ENCODE data around the gene GATD1.
A peak's percentile ranks its signal among the peaks of the same experiment; 100 is the strongest.

GATD1 gene

GRCh38 chr11:724778-725386 lies 52.4 kb downstream of the GATD1 start:
- DNase-seq, result no peak

DNA sequence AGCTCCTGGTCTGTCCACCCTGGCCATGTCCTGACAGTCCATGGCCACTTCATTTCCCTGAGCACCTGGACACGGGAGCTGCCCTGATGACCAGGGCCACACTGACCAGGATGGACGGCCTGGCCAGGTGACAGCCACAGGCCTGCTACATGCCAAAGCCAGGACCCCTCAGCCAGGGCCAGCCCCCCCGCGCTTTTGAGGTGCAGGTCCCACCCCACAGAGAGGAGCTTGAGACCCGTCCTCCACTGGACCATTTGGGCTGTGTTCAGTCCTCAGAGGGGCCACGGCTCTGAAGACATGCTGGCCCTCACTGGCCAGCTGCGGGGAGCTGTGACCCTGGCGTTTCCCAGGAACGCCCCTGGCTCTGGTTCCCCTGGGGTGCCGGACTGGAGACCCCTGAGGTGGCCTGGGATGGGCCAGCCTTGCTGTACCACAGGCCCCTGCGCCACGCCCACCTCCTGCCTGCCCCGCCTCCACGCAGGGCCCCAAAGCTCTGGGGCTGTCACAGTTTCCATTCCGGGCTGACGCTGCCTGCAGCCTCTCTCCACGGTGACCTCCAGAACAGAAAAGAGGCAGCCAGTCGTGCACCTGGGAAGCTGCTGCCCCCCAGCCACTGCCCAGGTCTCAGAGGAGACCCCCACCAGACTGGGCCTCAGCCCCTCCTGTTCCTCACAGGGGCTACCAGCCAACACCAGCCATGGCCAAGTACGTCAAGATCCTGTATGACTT lies 53.1 kb downstream of the GATD1 start:
- peak; percentile 57 for DNase-seq

GRCh38 chr11:723120-723883 lies 54.0 kb downstream of the GATD1 start:
- DNase-seq, result peak; percentile 47

DNA sequence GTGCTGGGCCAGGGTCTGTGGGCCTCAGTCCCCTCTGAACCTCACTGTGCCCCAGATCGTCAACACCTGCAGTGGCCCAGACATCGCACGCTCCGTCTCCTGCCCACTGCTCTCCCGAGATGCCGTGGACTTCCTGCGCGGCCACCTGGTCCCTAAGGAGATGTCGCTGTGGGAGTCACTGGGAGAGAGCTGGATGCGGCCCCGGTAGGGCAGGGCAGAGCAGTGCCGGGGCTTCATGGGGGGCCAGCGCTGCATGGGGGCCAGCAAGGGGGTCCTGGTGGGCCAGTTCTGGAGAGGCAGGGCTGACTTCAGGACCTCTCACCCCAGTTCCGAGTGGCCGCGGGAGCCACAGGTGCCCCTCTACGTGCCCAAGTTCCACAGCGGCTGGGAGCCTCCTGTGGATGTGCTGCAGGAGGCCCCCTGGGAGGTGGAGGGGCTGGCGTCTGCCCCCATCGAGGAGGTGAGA lies 54.9 kb downstream of the GATD1 start:
- DNase-seq, result peak; percentile 40

DNA sequence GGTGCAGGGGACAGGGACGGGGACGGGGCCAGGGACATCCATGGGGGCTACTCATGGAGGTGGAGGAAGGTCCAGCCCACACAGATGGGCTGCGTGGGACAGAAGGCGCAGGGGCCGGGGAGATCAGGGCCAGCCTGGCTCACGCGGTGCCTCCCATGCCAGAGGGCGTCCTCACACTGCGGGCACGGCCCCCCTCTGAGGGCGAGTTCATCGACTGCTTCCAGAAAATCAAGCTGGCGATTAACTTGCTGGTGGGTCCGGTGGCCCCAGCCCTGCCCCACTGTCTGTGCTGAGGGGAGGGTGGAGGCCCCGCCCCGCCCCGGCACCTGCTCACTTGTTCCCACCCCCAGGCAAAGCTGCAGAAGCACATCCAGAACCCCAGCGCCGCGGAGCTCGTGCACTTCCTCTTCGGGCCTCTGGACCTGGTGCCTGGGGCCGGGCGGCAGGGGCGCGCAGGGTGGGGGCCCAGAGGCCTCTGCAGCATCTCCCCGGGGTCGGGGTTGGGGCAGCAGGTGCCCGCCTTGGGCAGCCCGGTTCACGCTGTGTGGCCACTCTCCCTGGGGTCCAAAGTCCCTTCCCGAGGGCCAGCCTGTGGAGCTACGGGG lies 55.4 kb downstream of the GATD1 start:
- DNase-seq, result no peak

DNA sequence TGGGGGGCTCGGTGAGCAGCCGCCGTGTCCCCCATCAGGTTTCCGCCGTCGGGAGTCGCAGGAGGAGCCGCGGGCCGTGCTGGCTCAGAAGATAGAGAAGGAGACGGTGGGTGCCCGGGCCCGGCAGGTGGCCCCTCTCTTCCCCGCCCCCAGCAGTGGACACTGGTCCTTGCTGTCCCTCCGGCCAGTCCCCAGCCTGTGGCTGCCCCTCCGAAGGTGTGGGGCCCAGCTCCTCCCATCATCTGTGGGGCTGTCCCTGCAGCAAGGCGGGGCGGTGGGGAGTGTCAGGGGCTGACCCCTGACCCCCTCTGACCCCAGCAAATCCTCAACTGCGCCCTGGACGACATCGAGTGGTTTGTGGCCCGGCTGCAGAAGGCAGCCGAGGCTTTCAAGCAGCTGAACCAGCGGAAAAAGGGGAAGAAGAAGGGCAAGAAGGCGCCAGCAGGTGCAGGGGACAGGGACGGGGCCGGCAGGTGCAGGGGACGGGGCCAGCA lies 56.0 kb downstream of the GATD1 start:
- DNase-seq, result no peak

- peak; percentile 48 for DNase-seq
Measured at GRCh38 chr11:720642-721246, 56.5 kb downstream of the GATD1 start.

DNA sequence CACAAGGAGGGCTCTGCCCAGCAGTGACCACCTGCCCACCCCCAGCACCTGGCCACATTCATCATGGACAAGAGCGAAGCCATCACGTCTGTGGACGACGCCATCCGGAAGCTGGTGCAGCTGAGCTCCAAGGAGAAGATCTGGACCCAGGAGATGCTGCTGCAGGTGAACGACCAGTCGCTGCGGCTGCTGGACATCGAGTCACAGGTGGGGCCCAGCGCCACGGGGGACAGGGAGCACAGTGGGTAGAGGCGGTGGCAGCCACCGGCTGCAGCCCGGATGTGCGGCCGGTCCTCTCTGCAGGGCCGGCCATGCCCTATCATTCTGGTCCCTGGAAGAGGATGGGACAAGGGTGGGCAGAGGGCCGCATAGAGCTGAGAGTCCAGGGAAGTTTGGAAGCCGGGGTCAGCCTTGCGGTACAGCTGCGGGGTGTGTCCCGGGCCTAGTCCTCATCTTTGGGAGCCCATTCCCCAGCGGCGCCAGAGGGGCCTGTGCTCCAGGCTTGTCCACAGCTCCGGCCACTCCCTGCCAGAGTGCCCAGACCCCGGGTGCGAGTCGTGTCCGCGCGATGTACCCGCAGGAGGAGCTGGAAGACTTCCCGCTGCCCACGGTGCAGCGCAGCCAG lies 57.2 kb downstream of the GATD1 start:
- no peak for DNase-seq

- DNase-seq, result no peak
Measured at GRCh38 chr11:719214-720016, 57.9 kb downstream of the GATD1 start.

Data from left hindlimb (tissue), 1 donor.